HEK293T (cell line): ENCODE measurements around the gene ARL5C.
A peak's percentile ranks its signal among the peaks of the same experiment; 100 is the strongest.

Experiments used
- CTCF ChIA-PET: fragments of 350-600 bp; formaldehyde crosslinking; extraction: SDS; loops from one replicate; lab custom pipeline; 2021; ENCODE audit warnings: antibody characterized with exemption, inconsistent platforms; lab: Yijun Ruan, JAX
- POLR2A ChIA-PET: fragments of 350-600 bp; formaldehyde crosslinking; extraction: SDS; loops from one replicate; lab custom pipeline; 2020; ENCODE audit warnings: antibody characterized with exemption, inconsistent platforms; lab: Yijun Ruan, JAX
- DNase-seq: peaks from one replicate; pipeline ENCODE4 v3.0.0; 2012; ENCODE audit warnings: mixed read lengths; ENCODE audit errors: extremely low spot score
- ARNT ChIP-seq: fragments of 450-650 bp; IDR thresholded peaks from 2 replicates; pipeline ENCODE4 v1.6.1; 2017; ENCODE audit warnings: mild to moderate bottlenecking
- BHLHE40 ChIP-seq: fragments of 450-650 bp; IDR thresholded peaks from 2 replicates; pipeline ENCODE4 v1.6.1; 2016; ENCODE audit warnings: mild to moderate bottlenecking, moderate library complexity, borderline replicate concordance
- CTBP1 ChIP-seq: fragments of 450-650 bp; IDR thresholded peaks from 2 replicates; pipeline ENCODE4 v1.6.1; 2016; ENCODE audit warnings: borderline replicate concordance
- ELF4 ChIP-seq: fragments of 450-650 bp; IDR thresholded peaks from 2 replicates; pipeline ENCODE4 v1.6.1; 2017; ENCODE audit warnings: antibody characterized with exemption
- FOXA1 ChIP-seq: fragments of 450-650 bp; IDR thresholded peaks from 2 replicates; pipeline ENCODE4 v1.6.1; 2016; ENCODE audit warnings: mild to moderate bottlenecking
- FOXK2 ChIP-seq: fragments of 450-650 bp; IDR thresholded peaks from 2 replicates; pipeline ENCODE4 v1.6.1; 2016; ENCODE audit warnings: mild to moderate bottlenecking
- FOXM1 ChIP-seq: fragments of 450-650 bp; IDR thresholded peaks from 2 replicates; pipeline ENCODE4 v1.6.1; 2017; ENCODE audit warnings: mild to moderate bottlenecking, borderline replicate concordance
- HDGF ChIP-seq: fragments of 450-650 bp; IDR thresholded peaks from 2 replicates; pipeline ENCODE4 v1.6.1; 2017; ENCODE audit warnings: antibody characterized with exemption, borderline replicate concordance
- L3MBTL2 ChIP-seq: fragments of 450-650 bp; conservative IDR thresholded peaks from 2 replicates; pipeline ENCODE4 v1.6.1; 2016; ENCODE audit warnings: mild to moderate bottlenecking
- LEF1 ChIP-seq: fragments of 450-650 bp; IDR thresholded peaks from 2 replicates; pipeline ENCODE4 v1.6.1; 2017; ENCODE audit warnings: mild to moderate bottlenecking, borderline replicate concordance
- NFRKB ChIP-seq: fragments of 450-650 bp; IDR thresholded peaks from 2 replicates; pipeline ENCODE4 v1.6.1; 2016; ENCODE audit warnings: mild to moderate bottlenecking, moderate library complexity
- PKNOX1 ChIP-seq: fragments of 450-650 bp; IDR thresholded peaks from 2 replicates; pipeline ENCODE4 v1.6.1; 2016
- SP1 ChIP-seq: fragments of 450-650 bp; IDR thresholded peaks from 2 replicates; pipeline ENCODE4 v1.6.1; 2017
- SUZ12 ChIP-seq: fragments of 450-650 bp; IDR thresholded peaks from 2 replicates; pipeline ENCODE4 v1.6.1; 2016; ENCODE audit warnings: mild to moderate bottlenecking
- TARDBP ChIP-seq: fragments of 450-650 bp; IDR thresholded peaks from 2 replicates; pipeline ENCODE4 v1.6.1; 2016
- ZNF384 ChIP-seq: fragments of 450-650 bp; IDR thresholded peaks from 2 replicates; pipeline ENCODE4 v1.6.1; 2016

The ARL5C gene

GRCh38 chr17:39200070-39200879 lies 34.3 kb upstream of the ARL5C start, which contains the start of gene RPL19:
Gene RPL19 (plus strand): TSS chr17:39200283. CDS start chr17:39200345, 62 bp downstream.
- DNase-seq = peak; percentile 71
- ChIA-PET POLR2A (interaction anchor here (0.6 to 3.0 kb wide), 53 partner anchors 9 to 500 kb away, joined by 3 to 36 read pairs (median 6); partner anchors contain the start of genes ARL5C, CDK12, ERBB2 and FBXL20), CTCF (interaction anchor here (0.5 to 1.7 kb wide), 8 partner anchors 8 to 143 kb away, joined by 3 to 7 read pairs (median 4); no protein-coding TSS in a partner anchor)
- TF ChIP-seq BHLHE40 (peak; percentile 91), NFRKB (no peak), LEF1 (no peak), SP1 (no peak), ELF4 (peak; percentile 54), L3MBTL2 (0 out of 2 replicates have a peak, but pooled peaks have one; percentile 19), FOXM1 (no peak), PKNOX1 (no peak), FOXK2 (no peak), ZNF384 (no peak), FOXA1 (no peak), ARNT (no peak), TARDBP (no peak), SUZ12 (no peak), HDGF (no peak), CTBP1 (no peak)

GRCh38 chr17:39199820-39200069 lies 33.8 kb upstream of the ARL5C start:
- DNase-seq = peak; percentile 84
- POLR2A ChIA-PET = interaction anchor here (0.6 to 3.0 kb wide), 54 partner anchors 9 to 500 kb away, joined by 3 to 36 read pairs (median 6); partner anchors contain the start of genes ARL5C, CDK12, ERBB2 and FBXL20
- TF ChIP-seq L3MBTL2 = peak; percentile 52; the same call in 1 of the 2 replicates
- no peak for TF ChIP-seq HDGF
- peak; percentile 94 for TF ChIP-seq ELF4
- TF ChIP-seq BHLHE40 = no peak
- CTCF ChIA-PET = interaction anchor here (0.5 to 1.7 kb wide), 8 partner anchors 9 to 142 kb away, joined by 3 to 7 read pairs (median 4); no protein-coding TSS in a partner anchor

GRCh38 chr17:39198186-39198566 lies 32.2 kb upstream of the ARL5C start:
- DNase-seq = no peak
- TF ChIP-seq CTBP1 = no peak
- TF ChIP-seq NFRKB = no peak
- no peak for TF ChIP-seq SUZ12
- TF ChIP-seq L3MBTL2 = no peak
- TF ChIP-seq HDGF = no peak
- TF ChIP-seq SP1 = no peak
- TF ChIP-seq BHLHE40 = no peak
- POLR2A ChIA-PET = interaction anchor here (3.0 kb wide), 1 partner anchor 42 kb away, joined by 32 read pairs; no protein-coding TSS in a partner anchor
- CTCF ChIA-PET = interaction anchor here (0.6 to 0.7 kb wide), 4 partner anchors 25 to 215 kb away, joined by 3 to 7 read pairs (median 4); no protein-coding TSS in a partner anchor

- TF ChIP-seq L3MBTL2 = peak; percentile 61
- TF ChIP-seq SUZ12 = no peak
- CTCF ChIA-PET = interaction anchor here (0.7 kb wide), 1 partner anchor 39 kb away, joined by 3 read pairs; no protein-coding TSS in a partner anchor
- POLR2A ChIA-PET = interaction anchor here (1.0 to 3.0 kb wide), 2 partner anchors 43 to 44 kb away, joined by 4 to 32 read pairs; no protein-coding TSS in a partner anchor
- peak; percentile 69 for DNase-seq
Observed at GRCh38 chr17:39197380-39198185, 31.6 kb upstream of the ARL5C start, which contains the start of gene CACNB1. Gene CACNB1 (minus strand): TSS chr17:39197669. CDS start chr17:39197495, 174 bp downstream.

- CTCF ChIA-PET = interaction anchor here (1.2 to 2.7 kb wide), 2 partner anchors 32 to 48 kb away, joined by 5 to 10 read pairs; no protein-coding TSS in a partner anchor
- POLR2A ChIA-PET = interaction anchor here (1.0 kb wide), 1 partner anchor 44 kb away, joined by 4 read pairs; no protein-coding TSS in a partner anchor
- DNase-seq = no peak
- TF ChIP-seq FOXK2 = no peak
- no peak for TF ChIP-seq LEF1
- no peak for TF ChIP-seq HDGF
Observed at GRCh38 chr17:39196808-39197291, 30.9 kb upstream of the ARL5C start.

GRCh38 chr17:39196241-39196807 lies 30.4 kb upstream of the ARL5C start:
- TF ChIP-seq FOXK2 (no peak), SP1 (no peak), ARNT (no peak), FOXM1 (no peak), LEF1 (no peak), NFRKB (no peak), CTBP1 (no peak), HDGF (no peak), ELF4 (no peak)
- CTCF ChIA-PET = interaction anchor here (0.5 to 2.7 kb wide), 6 partner anchors 21 to 213 kb away, joined by 3 to 13 read pairs (median 8); no protein-coding TSS in a partner anchor
- POLR2A ChIA-PET = interaction anchor here (2.1 kb wide), 1 partner anchor 8 kb away, joined by 11 read pairs; no protein-coding TSS in a partner anchor

More at GRCh38 chr17:39196241-39196807, 30.4 kb upstream of the ARL5C start:
- DNase-seq = no peak
